Mucosa of stomach (tissue), 1 donor: ENCODE measurements around the gene PFKFB2.

ENCODE experiments used
- H3K27me3 ChIP-seq: one replicate; pipeline ENCODE4 v1.7.0; 2013; ENCODE audit warnings: mild to moderate bottlenecking, low read length; ENCODE audit not compliant: control insufficient read depth, insufficient read depth
- H3K36me3 ChIP-seq: one replicate; pipeline ENCODE4 v1.7.0; 2013; ENCODE audit warnings: low read length; ENCODE audit not compliant: control insufficient read depth, insufficient read depth
- H3K4me1 ChIP-seq: one replicate; pipeline ENCODE4 v1.7.0; 2013; ENCODE audit warnings: mild to moderate bottlenecking, low read length; ENCODE audit not compliant: control insufficient read depth, insufficient read depth
- H3K4me3 ChIP-seq: one replicate; pipeline ENCODE4 v1.7.0; 2013; ENCODE audit warnings: low read length
- H3K9ac ChIP-seq: one replicate; pipeline ENCODE4 v1.7.0; 2013; ENCODE audit warnings: mild to moderate bottlenecking, low read length, moderate library complexity
- H3K9me3 ChIP-seq: one replicate; pipeline ENCODE4 v1.7.0; 2013; ENCODE audit warnings: mild to moderate bottlenecking, low read length, moderate library complexity; ENCODE audit not compliant: control insufficient read depth
- donor health status: Pancreatic carcinoma.

Gene PFKFB2

GRCh38 chr1:207052911-207053769, at the start of gene PFKFB2:
Gene PFKFB2, plus strand, starts transcription at chr1:207053275. Its CDS starts 1,443 bp downstream, at chr1:207054718.
- peaks cover 36% of the 10 kb centered on the region for H3K4me1 ChIP-seq
- H3K27me3 ChIP-seq: no peaks in the 10 kb centered on the region
- no peaks in the 10 kb centered on the region for H3K36me3 ChIP-seq
- H3K9ac ChIP-seq: peak within 1 kb of the TSS; percentile 95
- no peaks in the 10 kb centered on the region for H3K9me3 ChIP-seq
- peak within 1 kb of the TSS; percentile 90 for H3K4me3 ChIP-seq

DNA sequence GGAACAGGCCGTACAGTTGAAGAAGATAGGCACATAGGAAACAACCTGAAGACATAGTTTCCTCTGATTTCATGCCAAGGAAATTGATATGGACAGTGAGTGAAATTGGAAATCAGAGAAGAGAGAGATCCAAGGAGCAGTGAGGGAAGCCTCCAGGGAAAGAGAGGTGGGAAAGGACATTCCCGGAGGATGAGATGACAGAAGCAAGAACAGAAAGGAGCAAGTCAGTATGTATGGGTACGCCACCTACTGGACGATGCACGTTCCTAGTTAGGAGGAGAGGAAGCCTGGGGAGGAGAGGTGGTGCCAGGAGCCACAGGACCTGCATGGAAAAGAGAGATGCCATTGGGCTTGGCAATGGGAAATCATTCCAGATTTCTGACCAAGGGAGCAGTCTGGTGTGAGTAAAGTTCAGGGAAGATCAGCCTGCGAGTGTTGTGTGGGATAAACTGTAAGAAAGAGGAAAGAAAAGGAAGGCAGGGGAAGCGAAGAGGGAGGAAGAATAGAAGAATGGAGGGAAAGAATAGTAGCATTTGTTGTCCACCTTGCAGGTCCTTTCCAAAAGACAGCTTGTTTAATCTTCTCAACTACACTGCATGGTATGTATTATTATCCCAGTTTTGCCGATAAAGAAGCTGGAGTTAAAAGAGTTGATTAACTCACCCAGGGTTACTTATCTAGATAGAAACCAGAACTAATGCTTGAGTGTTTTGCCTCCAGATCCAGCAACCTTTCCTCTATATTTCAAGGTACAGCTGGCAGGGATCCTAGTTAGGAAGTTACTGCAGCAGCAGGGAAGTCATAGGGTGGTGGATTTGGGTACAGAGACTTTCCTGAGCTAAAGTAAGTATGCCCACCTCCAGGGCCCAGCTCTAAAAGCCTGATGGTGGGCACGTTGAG, 47.9 kb upstream of the PFKFB2 start:
- Histone ChIP-seq H3K4me1 (peaks cover 89% of the 10 kb centered on the region), H3K36me3 (no peaks in the 10 kb centered on the region), H3K9me3 (no peaks in the 10 kb centered on the region), H3K9ac (peak overlapping the region; percentile 60), H3K27me3 (no peaks in the 10 kb centered on the region), H3K4me3 (no peak overlapping the region)

GRCh38 chr1:207006083-207006482, 47.0 kb upstream of the PFKFB2 start:
- H3K4me1 ChIP-seq: peaks cover 95% of the 10 kb centered on the region
- H3K27me3 ChIP-seq: no peaks in the 10 kb centered on the region
- no peaks in the 10 kb centered on the region for H3K36me3 ChIP-seq
- H3K4me3 ChIP-seq: no peak overlapping the region
- H3K9me3 ChIP-seq: no peaks in the 10 kb centered on the region
- H3K9ac ChIP-seq: peak overlapping the region; percentile 60

- Histone ChIP-seq H3K27me3 (no peaks in the 10 kb centered on the region), H3K9ac (no peak overlapping the region), H3K36me3 (no peaks in the 10 kb centered on the region), H3K4me1 (peaks cover 95% of the 10 kb centered on the region), H3K9me3 (no peaks in the 10 kb centered on the region), H3K4me3 (no peak overlapping the region)
These were observed 46.2 kb upstream of the PFKFB2 start for GRCh38 chr1:207006914-207007313.

DNA sequence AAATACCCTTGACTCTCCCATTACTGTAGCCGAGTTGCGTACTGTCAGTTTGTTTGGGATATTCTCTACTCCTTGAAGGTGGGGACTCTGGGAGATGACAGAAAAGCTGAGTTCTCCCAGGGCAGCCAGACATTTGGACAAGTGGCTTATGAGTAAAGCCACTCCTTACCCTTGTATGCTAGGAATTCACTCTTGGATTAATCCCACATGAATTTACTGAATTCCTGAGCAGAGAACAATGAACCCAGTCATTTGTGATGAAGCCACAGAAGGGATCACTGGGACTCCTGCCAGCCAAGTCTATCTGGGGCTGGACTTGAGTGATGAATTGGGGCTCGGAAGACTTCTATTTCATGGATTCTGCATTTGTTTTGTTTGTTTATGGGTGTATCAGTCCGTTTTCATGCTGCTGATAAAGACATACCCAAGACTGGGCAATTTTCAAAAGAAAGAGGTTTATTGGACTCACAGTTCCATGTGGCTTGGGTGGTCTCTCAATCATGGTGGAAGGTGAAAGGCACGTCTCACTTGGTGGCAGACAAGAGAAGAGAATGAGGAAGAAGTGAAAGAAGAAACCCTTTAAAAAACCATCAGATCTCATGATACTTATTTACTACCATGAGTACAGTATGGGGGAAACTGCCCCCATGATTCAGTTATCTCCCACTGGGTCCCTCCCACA, 45.6 kb upstream of the PFKFB2 start:
- Histone ChIP-seq H3K4me1 (peaks cover 91% of the 10 kb centered on the region), H3K27me3 (no peaks in the 10 kb centered on the region), H3K4me3 (no peak overlapping the region), H3K9ac (no peak overlapping the region), H3K36me3 (no peaks in the 10 kb centered on the region), H3K9me3 (no peaks in the 10 kb centered on the region)

DNA sequence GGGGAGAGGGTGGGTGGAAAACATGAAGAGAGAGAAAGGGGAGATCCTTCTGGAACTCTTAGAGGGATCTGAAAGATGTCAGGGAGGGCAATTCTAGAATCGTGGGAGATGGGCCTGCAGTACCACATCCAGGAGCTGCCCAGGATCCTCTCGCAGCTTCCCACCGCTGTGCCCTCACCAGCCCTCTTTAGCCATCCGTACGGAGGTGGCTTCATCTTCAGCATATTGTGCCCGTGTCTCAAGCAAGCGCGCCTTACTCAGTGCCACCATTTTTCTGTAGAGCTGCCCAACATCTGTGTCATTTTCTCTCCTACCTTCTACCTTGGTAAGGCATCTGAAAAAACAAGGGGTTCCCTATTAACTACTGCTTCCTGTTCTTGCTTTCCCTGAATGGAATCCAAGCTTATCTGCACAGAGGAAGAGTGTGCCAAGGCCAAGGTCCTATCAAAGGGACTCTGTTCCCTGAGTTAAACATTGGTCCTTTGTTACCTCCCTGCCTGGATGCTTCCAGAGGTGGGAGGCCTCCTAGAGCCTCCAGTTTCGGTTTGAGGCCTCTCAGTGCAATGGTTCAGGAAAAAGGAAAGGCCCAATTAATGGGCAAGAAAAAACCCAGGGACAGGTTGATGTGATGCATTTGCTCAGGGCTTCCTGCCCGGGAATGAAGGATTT, 43.8 kb upstream of the PFKFB2 start:
- Histone ChIP-seq H3K27me3 (no peaks in the 10 kb centered on the region), H3K9me3 (no peaks in the 10 kb centered on the region), H3K36me3 (no peaks in the 10 kb centered on the region), H3K4me1 (peaks cover 76% of the 10 kb centered on the region), H3K9ac (peak overlapping the region; percentile 66), H3K4me3 (no peak overlapping the region)

- Histone ChIP-seq H3K36me3 (no peaks in the 10 kb centered on the region), H3K4me1 (peaks cover 70% of the 10 kb centered on the region), H3K4me3 (no peak overlapping the region), H3K9ac (peak overlapping the region; percentile 66), H3K27me3 (no peaks in the 10 kb centered on the region), H3K9me3 (no peaks in the 10 kb centered on the region)
These were observed 43.1 kb upstream of the PFKFB2 start for GRCh38 chr1:207009945-207010344.

DNA sequence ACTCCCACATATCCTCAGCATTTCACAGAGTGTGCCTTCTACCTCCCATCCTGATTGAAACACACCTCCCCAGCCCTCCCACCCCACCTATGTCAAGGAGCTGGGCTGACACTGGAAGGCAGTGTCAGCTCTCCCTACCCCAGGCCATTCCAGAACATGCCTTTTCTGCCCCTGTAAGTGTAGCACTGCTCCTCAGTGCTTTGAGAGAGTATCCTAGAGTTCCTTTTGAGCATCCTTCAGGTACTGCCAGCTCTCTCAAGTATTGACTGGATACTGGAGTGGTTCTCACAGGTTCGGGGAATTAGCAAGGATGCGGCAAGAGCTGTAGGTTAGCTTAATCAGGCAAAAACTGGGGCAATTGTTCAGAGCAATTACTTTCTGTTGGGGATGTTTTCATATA, 42.3 kb upstream of the PFKFB2 start:
- no peaks in the 10 kb centered on the region for H3K9me3 ChIP-seq
- no peaks in the 10 kb centered on the region for H3K36me3 ChIP-seq
- H3K4me3 ChIP-seq: no peak overlapping the region
- no peaks in the 10 kb centered on the region for H3K27me3 ChIP-seq
- peak overlapping the region; percentile 66 for H3K9ac ChIP-seq
- peaks cover 62% of the 10 kb centered on the region for H3K4me1 ChIP-seq

GRCh38 chr1:207013321-207014085, 39.6 kb upstream of the PFKFB2 start:
- Histone ChIP-seq H3K9me3 (no peaks in the 10 kb centered on the region), H3K36me3 (no peaks in the 10 kb centered on the region), H3K4me1 (peaks cover 44% of the 10 kb centered on the region), H3K4me3 (no peak overlapping the region), H3K27me3 (no peaks in the 10 kb centered on the region), H3K9ac (no peak overlapping the region)

DNA sequence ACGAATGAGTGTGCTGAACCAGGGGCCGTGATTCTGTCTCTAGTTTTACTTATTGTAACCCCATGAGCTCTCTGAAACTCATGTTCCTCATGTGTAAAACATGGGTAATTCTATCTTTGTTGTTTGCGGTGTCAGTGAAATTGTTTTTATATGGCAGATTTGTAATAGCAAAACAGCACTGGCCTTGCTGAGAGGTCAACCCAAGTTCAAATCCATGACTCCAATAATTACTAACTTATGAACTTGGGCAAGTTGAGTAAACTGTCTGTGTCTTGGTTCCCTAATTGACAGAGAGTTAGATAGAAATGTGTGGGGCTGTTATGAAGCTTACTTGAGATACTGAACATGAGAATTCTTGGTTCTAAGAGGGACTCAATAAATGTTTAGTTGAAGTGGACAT, 38.3 kb upstream of the PFKFB2 start:
- H3K27me3 ChIP-seq: no peaks in the 10 kb centered on the region
- peaks cover 44% of the 10 kb centered on the region for H3K4me1 ChIP-seq
- H3K9ac ChIP-seq: no peak overlapping the region
- no peaks in the 10 kb centered on the region for H3K36me3 ChIP-seq
- H3K9me3 ChIP-seq: no peaks in the 10 kb centered on the region
- H3K4me3 ChIP-seq: no peak overlapping the region

GRCh38 chr1:207015791-207016190, 37.3 kb upstream of the PFKFB2 start:
- Histone ChIP-seq H3K36me3 (no peaks in the 10 kb centered on the region), H3K27me3 (no peaks in the 10 kb centered on the region), H3K9ac (no peak overlapping the region), H3K9me3 (no peaks in the 10 kb centered on the region), H3K4me1 (peaks cover 44% of the 10 kb centered on the region), H3K4me3 (no peak overlapping the region)
